ENCODE measurements around the gene ANKUB1. TPM values are rescaled to one million over a fixed set of nuclear protein-coding genes. Genes with fewer than 3 reads are reported as not detected.

The ANKUB1 gene
- total RNA-seq, 1 donor from 2014 or later = 2.1 TPM

- TF ChIP-seq, protein P1, sequence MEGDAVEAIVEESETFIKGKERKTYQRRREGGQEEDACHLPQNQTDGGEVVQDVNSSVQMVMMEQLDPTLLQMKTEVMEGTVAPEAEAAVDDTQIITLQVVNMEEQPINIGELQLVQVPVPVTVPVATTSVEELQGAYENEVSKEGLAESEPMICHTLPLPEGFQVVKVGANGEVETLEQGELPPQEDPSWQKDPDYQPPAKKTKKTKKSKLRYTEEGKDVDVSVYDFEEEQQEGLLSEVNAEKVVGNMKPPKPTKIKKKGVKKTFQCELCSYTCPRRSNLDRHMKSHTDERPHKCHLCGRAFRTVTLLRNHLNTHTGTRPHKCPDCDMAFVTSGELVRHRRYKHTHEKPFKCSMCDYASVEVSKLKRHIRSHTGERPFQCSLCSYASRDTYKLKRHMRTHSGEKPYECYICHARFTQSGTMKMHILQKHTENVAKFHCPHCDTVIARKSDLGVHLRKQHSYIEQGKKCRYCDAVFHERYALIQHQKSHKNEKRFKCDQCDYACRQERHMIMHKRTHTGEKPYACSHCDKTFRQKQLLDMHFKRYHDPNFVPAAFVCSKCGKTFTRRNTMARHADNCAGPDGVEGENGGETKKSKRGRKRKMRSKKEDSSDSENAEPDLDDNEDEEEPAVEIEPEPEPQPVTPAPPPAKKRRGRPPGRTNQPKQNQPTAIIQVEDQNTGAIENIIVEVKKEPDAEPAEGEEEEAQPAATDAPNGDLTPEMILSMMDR (IDR thresholded peaks at IDR 0.05; ENCODE audit: insufficient read depth, low read length, severe bottlenecking) = no peak
- H3K4me3 ChIP-seq (ENCODE audit: low read depth, low read length) = no peak overlapping the region
- no peak for FAIRE-seq
- no peaks in the 10 kb centered on the region for H3K36me3 ChIP-seq (ENCODE audit: control insufficient read depth, insufficient read depth, low read length)
- H3K27me3 ChIP-seq (ENCODE audit: control insufficient read depth, insufficient read depth, low read length) = no peaks in the 10 kb centered on the region
- DNase-seq (ENCODE audit: low read depth) = no peak
Measured at GRCh38 chr3:149796026-149796425, 3.7 kb upstream of the ANKUB1 start.

DNA sequence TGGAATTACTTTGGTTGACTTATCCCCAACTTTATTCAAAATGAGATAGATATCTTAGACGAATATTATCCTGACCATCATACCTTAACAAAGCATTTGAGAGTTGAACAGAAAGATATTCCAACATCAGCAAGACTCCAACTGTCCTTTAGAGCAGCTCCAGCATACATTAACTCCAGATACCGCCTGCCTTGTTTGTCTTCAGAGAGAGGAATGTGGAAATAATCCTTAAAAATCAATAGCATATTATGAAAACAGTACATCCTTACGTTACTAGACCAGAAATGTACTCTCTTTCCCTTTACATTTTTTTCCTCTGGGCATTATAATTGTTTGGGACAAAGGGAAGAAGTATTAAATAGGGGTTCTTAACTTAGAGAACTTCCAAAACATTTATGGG lies 1.7 kb downstream of the ANKUB1 start:
- no peaks in the 10 kb centered on the region for H3K27me3 ChIP-seq (ENCODE audit: control insufficient read depth, insufficient read depth, low read length)
- TF ChIP-seq, protein P1 (IDR thresholded peaks at IDR 0.05; ENCODE audit: insufficient read depth, low read length, severe bottlenecking) = no peak
- H3K4me3 ChIP-seq (ENCODE audit: low read depth, low read length) = no peak overlapping the region
- H3K36me3 ChIP-seq (ENCODE audit: control insufficient read depth, insufficient read depth, low read length) = no peaks in the 10 kb centered on the region
- FAIRE-seq (no peak), DNase-seq (ENCODE audit: low read depth) (no peak)

GRCh38 chr3:149790268-149790667 lies 2.1 kb downstream of the ANKUB1 start:
- H3K4me3 ChIP-seq (ENCODE audit: low read depth, low read length) = no peak overlapping the region
- FAIRE-seq (no peak), DNase-seq (ENCODE audit: low read depth) (peak; percentile 83)
- TF ChIP-seq, protein P1 (IDR thresholded peaks at IDR 0.05; ENCODE audit: insufficient read depth, low read length, severe bottlenecking) = no peak
- no peaks in the 10 kb centered on the region for H3K36me3 ChIP-seq (ENCODE audit: control insufficient read depth, insufficient read depth, low read length)
- no peaks in the 10 kb centered on the region for H3K27me3 ChIP-seq (ENCODE audit: control insufficient read depth, insufficient read depth, low read length)

- FAIRE-seq (no peak), DNase-seq (ENCODE audit: low read depth) (no peak)
- TF ChIP-seq, protein P1 (IDR thresholded peaks at IDR 0.05; ENCODE audit: insufficient read depth, low read length, severe bottlenecking) = no peak
- H3K36me3 ChIP-seq (ENCODE audit: control insufficient read depth, insufficient read depth, low read length) = no peaks in the 10 kb centered on the region
- no peak overlapping the region for H3K4me3 ChIP-seq (ENCODE audit: low read depth, low read length)
- H3K27me3 ChIP-seq (ENCODE audit: control insufficient read depth, insufficient read depth, low read length) = no peaks in the 10 kb centered on the region
Measured at GRCh38 chr3:149784064-149784704, 8.2 kb downstream of the ANKUB1 start.

DNA sequence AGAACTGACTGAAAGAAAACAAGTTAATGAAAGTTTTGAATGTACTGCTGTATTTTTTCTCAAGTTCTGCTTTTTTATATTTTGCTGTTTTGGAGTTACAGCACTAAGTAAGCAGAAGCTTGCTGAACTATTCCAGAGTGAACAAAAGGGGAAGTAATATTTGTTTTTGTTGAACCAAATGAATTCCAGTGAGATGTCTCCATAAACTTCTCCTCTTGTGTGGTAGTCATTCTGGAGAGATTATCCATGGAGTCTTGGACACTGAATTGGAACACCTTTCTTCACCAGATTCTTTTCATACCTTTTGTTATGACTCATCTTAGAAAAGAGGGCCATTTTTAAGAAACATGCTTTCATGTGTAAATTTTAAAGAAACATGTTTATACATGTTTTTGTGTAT lies 8.8 kb downstream of the ANKUB1 start:
- Histone ChIP-seq H3K4me3 (ENCODE audit: low read depth, low read length) (no peak overlapping the region), H3K27me3 (ENCODE audit: control insufficient read depth, insufficient read depth, low read length) (no peaks in the 10 kb centered on the region), H3K36me3 (ENCODE audit: control insufficient read depth, insufficient read depth, low read length) (no peaks in the 10 kb centered on the region)
- FAIRE-seq = no peak
- TF ChIP-seq, protein P1 (IDR thresholded peaks at IDR 0.05; ENCODE audit: insufficient read depth, low read length, severe bottlenecking) = no peak
- peak; percentile 82 for DNase-seq (ENCODE audit: low read depth)

DNA sequence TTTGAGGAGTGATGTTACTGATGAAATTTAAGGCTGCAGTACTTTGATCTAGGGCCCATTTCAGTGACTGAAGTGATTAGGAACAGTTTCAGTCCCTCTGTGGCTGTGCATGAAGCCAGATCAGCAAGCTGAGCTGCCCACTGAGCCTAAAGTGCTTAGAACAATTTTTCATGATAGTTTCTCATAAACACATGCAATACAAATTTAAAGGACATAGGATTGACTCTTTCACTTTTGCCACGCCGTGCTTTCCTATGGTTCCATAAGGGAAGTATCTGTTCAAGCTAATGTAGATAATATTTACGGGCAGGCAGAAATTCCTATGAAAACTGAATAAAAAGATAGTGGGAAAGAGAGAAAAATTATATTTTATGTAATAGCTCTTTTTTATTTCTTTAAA lies 10.6 kb downstream of the ANKUB1 start:
- Histone ChIP-seq H3K27me3 (ENCODE audit: control insufficient read depth, insufficient read depth, low read length) (no peaks in the 10 kb centered on the region), H3K36me3 (ENCODE audit: control insufficient read depth, insufficient read depth, low read length) (no peaks in the 10 kb centered on the region), H3K4me3 (ENCODE audit: low read depth, low read length) (no peak overlapping the region)
- TF ChIP-seq, protein P1 (IDR thresholded peaks at IDR 0.05; ENCODE audit: insufficient read depth, low read length, severe bottlenecking) = no peak
- FAIRE-seq (no peak), DNase-seq (ENCODE audit: low read depth) (no peak)

Data from bronchial epithelial cell (primary cell).